CD4-positive, CD25-positive, alpha-beta regulatory T cell (primary cell): ENCODE measurements around the gene DAAM2. TPM values are rescaled to one million over a fixed set of nuclear protein-coding genes. Genes with fewer than 3 reads are reported as not detected.

Experiments
- ATAC-seq, 2 donors: fragments of 150-1000 bp; cut with Tn5 transposase; one replicate each; pipeline ENCODE4 v1.10.0; 2021; ENCODE audit warnings: low read depth in 2 of 2, moderate number of reproducible peaks in 2 of 2, moderate library complexity in 1 of 2
- DNase-seq, 3 donors: peaks; one replicate each; pipeline versions ENCODE4 v3.0.0 to v3.0.0-alpha.2; 2012 to 2022; ENCODE audit warnings: mixed read lengths in 1 of 3
- H3K27ac ChIP-seq: one replicate; pipeline ENCODE4 v1.7.0; 2013; ENCODE audit warnings: mild to moderate bottlenecking, low read length; ENCODE audit not compliant: insufficient read depth, poor library complexity, severe bottlenecking
- H3K27me3 ChIP-seq: one replicate; pipeline ENCODE4 v1.7.0; 2013; ENCODE audit warnings: low read length; ENCODE audit not compliant: control insufficient read depth, insufficient read depth
- H3K36me3 ChIP-seq: one replicate; pipeline ENCODE4 v1.7.0; 2013; ENCODE audit warnings: mild to moderate bottlenecking, low read length, moderate library complexity; ENCODE audit not compliant: control insufficient read depth, insufficient read depth
- H3K4me1 ChIP-seq: 2 replicates; pipeline ENCODE4 v1.7.0; 2013; ENCODE audit warnings: mild to moderate bottlenecking, low read length; ENCODE audit not compliant: insufficient read depth, control insufficient read depth, poor library complexity, severe bottlenecking
- H3K4me3 ChIP-seq: one replicate; pipeline ENCODE4 v1.7.0; 2013; ENCODE audit warnings: low read depth, mild to moderate bottlenecking, low read length, moderate library complexity
- H3K9me3 ChIP-seq, 2 experiments: 1 replicate in 1 of 2; 2 replicates in 1 of 2; pipeline ENCODE4 v1.7.0; 2013; ENCODE audit warnings: low read length in 2 of 2, mild to moderate bottlenecking in 1 of 2, moderate library complexity in 1 of 2; ENCODE audit not compliant: control insufficient read depth in 2 of 2
- H3K27ac Mint-ChIP-seq, 3 donors: one replicate each; pipeline ENCODE4 v1.8.0; 2020 to 2022; ENCODE audit warnings: mild to moderate bottlenecking in 3 of 3, mixed read lengths in 3 of 3, moderate library complexity in 2 of 3
- H3K27me3 Mint-ChIP-seq: one replicate; pipeline ENCODE4 v1.8.0; 2022; ENCODE audit warnings: mild to moderate bottlenecking, mixed read lengths
- H3K36me3 Mint-ChIP-seq: one replicate; pipeline ENCODE4 v1.8.0; 2020; ENCODE audit warnings: mixed read lengths
- H3K4me1 Mint-ChIP-seq, 4 donors: one replicate each; pipeline ENCODE4 v1.8.0; 2020 to 2022; ENCODE audit warnings: mixed read lengths in 4 of 4, mild to moderate bottlenecking in 1 of 4
- H3K4me3 Mint-ChIP-seq, 4 donors: one replicate each; pipeline ENCODE4 v1.8.0; 2020 to 2022; ENCODE audit warnings: mild to moderate bottlenecking in 4 of 4, mixed read lengths in 4 of 4, moderate library complexity in 3 of 4
- H3K9me3 Mint-ChIP-seq, 7 donors: one replicate each; pipeline ENCODE4 v1.8.0; 2020 to 2022; ENCODE audit warnings: mixed read lengths in 7 of 7, mild to moderate bottlenecking in 3 of 7, moderate library complexity in 2 of 7
- polyA plus RNA-seq, 4 donors: library from polyadenylated mRNA; unstranded; fragments of 300-500 nt; fragmentation: Illumina TruSeq; gene quantifications; one replicate each; pipeline ENCODE4 v1.2.3, GENCODE V29; 2021
- total RNA-seq: library from RNA; stranded (reverse); gene quantifications from one replicate; pipeline ENCODE4 v1.2.3, GENCODE V29; 2022

The DAAM2 gene
- total and polyA plus RNA-seq, 5 donors from 2014 or later = not detected

DNA sequence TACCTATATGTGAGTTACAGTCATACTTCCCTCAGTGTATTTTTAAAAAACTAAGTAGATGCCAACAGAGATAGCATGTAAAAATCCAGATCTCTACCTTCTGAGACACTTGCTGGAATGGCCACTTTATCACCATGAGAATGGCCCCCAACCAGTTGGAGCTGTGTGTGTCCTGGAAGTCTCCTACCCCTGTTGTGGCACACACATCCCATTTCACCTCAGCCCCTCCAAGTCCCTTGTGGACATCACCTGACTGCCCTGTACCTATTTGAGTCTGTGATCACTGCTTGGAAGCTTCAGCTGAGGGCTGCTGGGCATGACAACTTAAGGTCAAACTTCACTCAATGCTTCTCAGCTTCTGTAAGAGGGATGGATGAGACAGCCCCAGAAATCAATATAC lies 118.0 kb downstream of the DAAM2 start:
- H3K36me3 Mint-ChIP-seq = no peaks in the 10 kb centered on the region
- no peaks in the 10 kb centered on the region for H3K9me3 ChIP-seq
- H3K27ac Mint-ChIP-seq = no peak overlapping the region
- ATAC-seq (no peak), DNase-seq (no peak)
- no peaks in the 10 kb centered on the region for H3K27me3 ChIP-seq
- H3K9me3 Mint-ChIP-seq = peaks cover 0 to 2% (median 0%) of the 10 kb centered on the region in 7 donors
- no peaks in the 10 kb centered on the region for H3K36me3 ChIP-seq
- no peaks in the 10 kb centered on the region for H3K4me1 Mint-ChIP-seq
- H3K4me3 ChIP-seq = no peak overlapping the region
- no peak overlapping the region for H3K4me3 Mint-ChIP-seq
- H3K27ac ChIP-seq = no peak overlapping the region
- peaks cover 5% of the 10 kb centered on the region for H3K27me3 Mint-ChIP-seq
- H3K4me1 ChIP-seq = no peaks in the 10 kb centered on the region

- Histone ChIP-seq H3K4me3 (no peak overlapping the region), H3K9me3 (no peaks in the 10 kb centered on the region), H3K27me3 (no peaks in the 10 kb centered on the region), H3K27ac (no peak overlapping the region), H3K4me1 (no peaks in the 10 kb centered on the region), H3K36me3 (no peaks in the 10 kb centered on the region)
- H3K4me3 Mint-ChIP-seq = no peak overlapping the region
- no peak overlapping the region for H3K27ac Mint-ChIP-seq
- DNase-seq (no peak), ATAC-seq (no peak)
- H3K36me3 Mint-ChIP-seq = no peaks in the 10 kb centered on the region
- no peaks in the 10 kb centered on the region for H3K4me1 Mint-ChIP-seq
- peaks cover 0 to 2% (median 0%) of the 10 kb centered on the region in 7 donors for H3K9me3 Mint-ChIP-seq
- H3K27me3 Mint-ChIP-seq = peaks cover 5% of the 10 kb centered on the region
Observed at GRCh38 chr6:39910744-39911143, 118.6 kb downstream of the DAAM2 start.

DNA sequence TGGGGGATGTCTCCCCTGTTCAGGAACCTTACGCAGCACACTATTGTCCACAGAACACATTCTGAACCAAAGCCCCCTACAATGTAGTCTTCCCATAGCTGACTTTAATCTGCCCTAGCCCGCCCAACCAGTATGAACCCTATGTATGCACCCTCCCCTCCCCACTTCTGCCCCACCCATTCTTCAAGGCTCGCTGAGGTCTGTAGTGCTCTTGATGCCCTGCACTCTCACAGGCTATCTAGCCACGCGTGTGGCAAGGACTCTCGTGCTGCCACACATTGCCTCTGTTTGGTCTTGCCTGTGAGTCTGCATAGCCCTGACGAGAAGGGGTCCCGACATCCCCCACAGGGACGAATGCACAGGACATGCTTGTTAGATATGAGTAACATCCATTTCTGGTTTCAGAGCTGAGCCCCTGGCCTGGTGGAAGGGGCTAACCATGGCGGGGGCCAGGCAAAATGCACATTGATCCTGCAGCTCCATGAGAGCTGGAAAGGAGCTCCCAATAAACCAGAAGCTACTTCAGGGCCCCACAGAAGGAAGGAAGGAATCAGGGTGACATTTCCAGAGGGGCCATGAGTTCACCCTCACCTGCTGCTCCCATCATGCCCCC lies 119.4 kb downstream of the DAAM2 start:
- H3K4me1 Mint-ChIP-seq = no peaks in the 10 kb centered on the region
- no peak overlapping the region for H3K27ac Mint-ChIP-seq

DNA sequence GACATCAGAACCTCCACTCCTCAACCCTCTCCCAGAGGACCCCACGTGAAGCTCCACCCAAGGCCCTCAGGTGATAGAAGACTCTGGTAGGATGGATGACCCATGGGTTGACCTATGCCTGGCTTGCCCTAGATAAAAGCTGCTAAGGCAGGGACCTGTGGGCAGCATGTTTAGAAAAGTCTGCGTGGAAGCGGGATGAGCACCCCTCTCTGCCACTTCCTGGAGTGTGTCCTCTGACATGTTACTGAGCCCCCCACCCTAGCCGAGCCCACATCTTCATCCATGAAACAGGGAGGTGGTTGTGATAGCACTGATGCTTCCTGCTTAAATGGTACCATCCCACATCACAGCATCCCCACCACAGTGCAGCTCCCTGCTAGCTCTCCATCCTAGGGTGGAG lies 120.3 kb downstream of the DAAM2 start:
- Histone ChIP-seq H3K36me3 (no peaks in the 10 kb centered on the region), H3K27me3 (no peaks in the 10 kb centered on the region), H3K27ac (no peak overlapping the region), H3K9me3 (no peaks in the 10 kb centered on the region), H3K4me3 (no peak overlapping the region), H3K4me1 (no peaks in the 10 kb centered on the region)
- Mint-ChIP-seq H3K9me3 (peaks cover 0 to 2% (median 0%) of the 10 kb centered on the region in 7 donors), H3K27ac (no peak overlapping the region), H3K27me3 (peaks cover 5% of the 10 kb centered on the region), H3K4me1 (no peaks in the 10 kb centered on the region), H3K36me3 (no peaks in the 10 kb centered on the region), H3K4me3 (no peak overlapping the region)
- no peak for ATAC-seq
- no peak for DNase-seq

More for the DNA sequence above, 119.4 kb downstream of the DAAM2 start:
- H3K4me3 ChIP-seq = no peak overlapping the region
- H3K4me3 Mint-ChIP-seq = no peak overlapping the region
- no peaks in the 10 kb centered on the region for H3K9me3 ChIP-seq
- ATAC-seq = no peak
- H3K36me3 ChIP-seq = no peaks in the 10 kb centered on the region
- no peaks in the 10 kb centered on the region for H3K36me3 Mint-ChIP-seq
- H3K27me3 Mint-ChIP-seq = peaks cover 5% of the 10 kb centered on the region
- no peak for DNase-seq
- no peaks in the 10 kb centered on the region for H3K27me3 ChIP-seq
- no peak overlapping the region for H3K27ac ChIP-seq
- peaks cover 0 to 2% (median 0%) of the 10 kb centered on the region in 7 donors for H3K9me3 Mint-ChIP-seq
- H3K4me1 ChIP-seq = no peaks in the 10 kb centered on the region

GRCh38 chr6:39913391-39913916 lies 121.3 kb downstream of the DAAM2 start:
- H3K9me3 ChIP-seq = no peaks in the 10 kb centered on the region
- H3K27me3 ChIP-seq = no peaks in the 10 kb centered on the region
- H3K27ac ChIP-seq = no peak overlapping the region
- no peak for ATAC-seq
- H3K4me1 ChIP-seq = no peaks in the 10 kb centered on the region
- Mint-ChIP-seq H3K9me3 (peaks cover 0 to 2% (median 0%) of the 10 kb centered on the region in 7 donors), H3K36me3 (no peaks in the 10 kb centered on the region), H3K27me3 (peaks cover 5% of the 10 kb centered on the region), H3K27ac (no peak overlapping the region), H3K4me1 (no peaks in the 10 kb centered on the region), H3K4me3 (no peak overlapping the region)
- H3K4me3 ChIP-seq = no peak overlapping the region
- H3K36me3 ChIP-seq = no peaks in the 10 kb centered on the region
- no peak for DNase-seq

GRCh38 chr6:39914239-39914638 lies 122.1 kb downstream of the DAAM2 start:
- no peak for ATAC-seq

GRCh38 chr6:39915866-39916265 lies 123.7 kb downstream of the DAAM2 start:
- Mint-ChIP-seq H3K27me3 (peaks cover 5% of the 10 kb centered on the region), H3K4me3 (no peak overlapping the region), H3K4me1 (no peaks in the 10 kb centered on the region), H3K36me3 (no peaks in the 10 kb centered on the region), H3K9me3 (peaks cover 0 to 6% (median 0%) of the 10 kb centered on the region in 7 donors), H3K27ac (no peak overlapping the region)
- Histone ChIP-seq H3K4me1 (no peaks in the 10 kb centered on the region), H3K9me3 (no peaks in the 10 kb centered on the region), H3K36me3 (no peaks in the 10 kb centered on the region), H3K4me3 (no peak overlapping the region), H3K27ac (no peak overlapping the region), H3K27me3 (no peaks in the 10 kb centered on the region)
- no peak for ATAC-seq
- DNase-seq = no peak

More at GRCh38 chr6:39914239-39914638, 122.1 kb downstream of the DAAM2 start:
- no peaks in the 10 kb centered on the region for H3K9me3 ChIP-seq
- H3K4me3 ChIP-seq = no peak overlapping the region
- H3K36me3 Mint-ChIP-seq = no peaks in the 10 kb centered on the region
- H3K4me1 ChIP-seq = no peaks in the 10 kb centered on the region
- H3K27ac ChIP-seq = no peak overlapping the region
- peaks cover 0 to 2% (median 0%) of the 10 kb centered on the region in 7 donors for H3K9me3 Mint-ChIP-seq
- H3K27me3 Mint-ChIP-seq = peaks cover 5% of the 10 kb centered on the region
- no peaks in the 10 kb centered on the region for H3K36me3 ChIP-seq
- H3K4me3 Mint-ChIP-seq = no peak overlapping the region
- no peaks in the 10 kb centered on the region for H3K4me1 Mint-ChIP-seq
- DNase-seq = no peak
- no peaks in the 10 kb centered on the region for H3K27me3 ChIP-seq
- H3K27ac Mint-ChIP-seq = no peak overlapping the region

- Histone ChIP-seq H3K4me1 (no peaks in the 10 kb centered on the region), H3K36me3 (no peaks in the 10 kb centered on the region), H3K27ac (no peak overlapping the region), H3K9me3 (no peaks in the 10 kb centered on the region), H3K27me3 (no peaks in the 10 kb centered on the region), H3K4me3 (no peak overlapping the region)
- H3K9me3 Mint-ChIP-seq = peaks cover 0 to 6% (median 0%) of the 10 kb centered on the region in 7 donors
- H3K27ac Mint-ChIP-seq = no peak overlapping the region
- ATAC-seq (no peak), DNase-seq (no peak)
- H3K27me3 Mint-ChIP-seq = no peaks in the 10 kb centered on the region
- no peak overlapping the region for H3K4me3 Mint-ChIP-seq
- H3K4me1 Mint-ChIP-seq = no peaks in the 10 kb centered on the region
- no peaks in the 10 kb centered on the region for H3K36me3 Mint-ChIP-seq
Observed at GRCh38 chr6:39917329-39917728, 125.2 kb downstream of the DAAM2 start.
